WTC11 (cell line): Measurements from ENCODE around the gene HOXD13.

Experiments
- CREM ChIP-seq: sonication (generic); formaldehyde crosslinking; IDR thresholded peaks from 2 replicates; pipeline ENCODE4 v1.8.1; 2022; ENCODE audit warnings: mild to moderate bottlenecking, missing genetic modification reagents, moderate library complexity
- ETV6 ChIP-seq: sonication (generic); formaldehyde crosslinking; IDR thresholded peaks from 2 replicates; pipeline ENCODE4 v1.8.1; 2022; ENCODE audit warnings: mild to moderate bottlenecking, missing genetic modification reagents
- NR3C1 ChIP-seq: sonication (generic); formaldehyde crosslinking; conservative IDR thresholded peaks from 2 replicates; pipeline ENCODE4 v1.8.1; 2023; ENCODE audit warnings: low read depth, mild to moderate bottlenecking, missing genetic modification reagents
- OVOL2 ChIP-seq: fragments of 250-450 bp; sonication (Bioruptor Pico); IDR thresholded peaks from 2 replicates; pipeline ENCODE4 v1.9.0; 2021; ENCODE audit warnings: mild to moderate bottlenecking, borderline replicate concordance
- TCF7 ChIP-seq: sonication (generic); formaldehyde crosslinking; IDR thresholded peaks from 2 replicates; pipeline ENCODE4 v1.8.0; 2022; ENCODE audit warnings: mild to moderate bottlenecking, low read depth, missing genetic modification reagents, moderate library complexity
- ZNF138 ChIP-seq: sonication (generic); formaldehyde crosslinking; conservative IDR thresholded peaks from 2 replicates; pipeline ENCODE4 v1.8.1; 2022; ENCODE audit warnings: mild to moderate bottlenecking, moderate library complexity, missing genetic modification reagents
- ZNF396 ChIP-seq: fragments of 250-450 bp; sonication (Bioruptor Pico); IDR thresholded peaks from 2 replicates; pipeline ENCODE4 v1.8.0; 2021; ENCODE audit warnings: mild to moderate bottlenecking, moderate library complexity, borderline replicate concordance
- TF ChIP-seq, protein P1 (sequence below): fragments of 200-600 bp; IDR thresholded peaks from 2 replicates; pipeline ENCODE4 v1.8.0; 2022; ENCODE audit warnings: antibody characterized with exemption
- TF ChIP-seq, protein P2 (sequence below): sonication (generic); formaldehyde crosslinking; IDR thresholded peaks from 2 replicates; pipeline ENCODE4 v1.8.0; 2022; ENCODE audit warnings: mild to moderate bottlenecking, missing genetic modification reagents
- TF ChIP-seq, protein P3 (sequence below): sonication (generic); formaldehyde crosslinking; IDR thresholded peaks from 2 replicates; pipeline ENCODE4 v1.8.1; 2022; ENCODE audit warnings: mild to moderate bottlenecking, missing genetic modification reagents, moderate library complexity, borderline replicate concordance
- TF ChIP-seq, protein P4 (sequence below): sonication (generic); formaldehyde crosslinking; IDR thresholded peaks from 2 replicates; pipeline ENCODE4 v1.8.0; 2023; ENCODE audit warnings: missing genetic modification reagents, mild to moderate bottlenecking, borderline replicate concordance

DNA sequence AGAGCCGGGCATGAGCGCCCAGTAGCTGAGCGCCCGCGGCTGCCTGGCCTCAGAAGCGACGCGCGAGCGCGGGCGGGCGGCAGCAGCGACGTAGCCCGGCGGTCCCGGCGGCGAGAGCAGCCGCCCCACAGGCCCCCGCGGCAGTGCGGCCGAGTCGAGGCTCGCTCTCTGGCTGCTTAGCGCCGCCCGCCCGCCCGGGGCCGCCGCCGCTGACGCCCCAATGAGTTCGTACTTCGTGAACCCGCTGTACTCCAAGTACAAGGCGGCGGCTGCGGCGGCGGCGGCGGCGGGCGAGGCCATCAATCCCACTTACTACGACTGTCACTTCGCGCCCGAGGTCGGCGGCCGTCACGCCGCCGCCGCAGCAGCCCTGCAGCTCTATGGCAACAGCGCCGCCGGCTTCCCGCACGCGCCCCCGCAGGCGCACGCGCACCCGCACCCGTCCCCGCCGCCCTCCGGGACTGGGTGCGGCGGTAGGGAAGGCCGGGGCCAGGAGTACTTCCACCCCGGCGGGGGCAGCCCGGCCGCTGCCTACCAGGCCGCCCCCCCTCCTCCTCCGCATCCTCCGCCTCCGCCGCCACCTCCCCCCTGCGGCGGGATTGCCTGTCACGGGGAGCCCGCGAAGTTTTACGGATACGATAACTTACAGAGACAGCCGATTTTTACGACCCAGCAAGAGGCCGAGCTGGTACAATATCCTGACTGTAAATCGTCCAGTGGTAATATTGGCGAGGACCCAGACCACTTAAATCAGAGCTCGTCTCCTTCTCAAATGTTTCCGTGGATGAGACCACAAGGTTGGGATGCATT is 37.8 kb downstream of the HOXD13 start:
- TF ChIP-seq CREM (CRISPR knock-in tag) (no peak), ETV6 (CRISPR knock-in tag) (no peak), ZNF396 (CRISPR knock-in tag) (no peak), NR3C1 (no peak), OVOL2 (CRISPR knock-in tag) (no peak), ZNF138 (no peak), TCF7 (CRISPR knock-in tag) (no peak)
- TF ChIP-seq, protein P1, sequence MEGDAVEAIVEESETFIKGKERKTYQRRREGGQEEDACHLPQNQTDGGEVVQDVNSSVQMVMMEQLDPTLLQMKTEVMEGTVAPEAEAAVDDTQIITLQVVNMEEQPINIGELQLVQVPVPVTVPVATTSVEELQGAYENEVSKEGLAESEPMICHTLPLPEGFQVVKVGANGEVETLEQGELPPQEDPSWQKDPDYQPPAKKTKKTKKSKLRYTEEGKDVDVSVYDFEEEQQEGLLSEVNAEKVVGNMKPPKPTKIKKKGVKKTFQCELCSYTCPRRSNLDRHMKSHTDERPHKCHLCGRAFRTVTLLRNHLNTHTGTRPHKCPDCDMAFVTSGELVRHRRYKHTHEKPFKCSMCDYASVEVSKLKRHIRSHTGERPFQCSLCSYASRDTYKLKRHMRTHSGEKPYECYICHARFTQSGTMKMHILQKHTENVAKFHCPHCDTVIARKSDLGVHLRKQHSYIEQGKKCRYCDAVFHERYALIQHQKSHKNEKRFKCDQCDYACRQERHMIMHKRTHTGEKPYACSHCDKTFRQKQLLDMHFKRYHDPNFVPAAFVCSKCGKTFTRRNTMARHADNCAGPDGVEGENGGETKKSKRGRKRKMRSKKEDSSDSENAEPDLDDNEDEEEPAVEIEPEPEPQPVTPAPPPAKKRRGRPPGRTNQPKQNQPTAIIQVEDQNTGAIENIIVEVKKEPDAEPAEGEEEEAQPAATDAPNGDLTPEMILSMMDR = no peak
- TF ChIP-seq, protein P2, sequence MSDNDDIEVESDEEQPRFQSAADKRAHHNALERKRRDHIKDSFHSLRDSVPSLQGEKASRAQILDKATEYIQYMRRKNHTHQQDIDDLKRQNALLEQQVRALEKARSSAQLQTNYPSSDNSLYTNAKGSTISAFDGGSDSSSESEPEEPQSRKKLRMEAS (CRISPR knock-in tag) = no peak
- TF ChIP-seq, protein P3, sequence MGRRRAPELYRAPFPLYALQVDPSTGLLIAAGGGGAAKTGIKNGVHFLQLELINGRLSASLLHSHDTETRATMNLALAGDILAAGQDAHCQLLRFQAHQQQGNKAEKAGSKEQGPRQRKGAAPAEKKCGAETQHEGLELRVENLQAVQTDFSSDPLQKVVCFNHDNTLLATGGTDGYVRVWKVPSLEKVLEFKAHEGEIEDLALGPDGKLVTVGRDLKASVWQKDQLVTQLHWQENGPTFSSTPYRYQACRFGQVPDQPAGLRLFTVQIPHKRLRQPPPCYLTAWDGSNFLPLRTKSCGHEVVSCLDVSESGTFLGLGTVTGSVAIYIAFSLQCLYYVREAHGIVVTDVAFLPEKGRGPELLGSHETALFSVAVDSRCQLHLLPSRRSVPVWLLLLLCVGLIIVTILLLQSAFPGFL (CRISPR knock-in tag) = no peak
- TF ChIP-seq, protein P4, sequence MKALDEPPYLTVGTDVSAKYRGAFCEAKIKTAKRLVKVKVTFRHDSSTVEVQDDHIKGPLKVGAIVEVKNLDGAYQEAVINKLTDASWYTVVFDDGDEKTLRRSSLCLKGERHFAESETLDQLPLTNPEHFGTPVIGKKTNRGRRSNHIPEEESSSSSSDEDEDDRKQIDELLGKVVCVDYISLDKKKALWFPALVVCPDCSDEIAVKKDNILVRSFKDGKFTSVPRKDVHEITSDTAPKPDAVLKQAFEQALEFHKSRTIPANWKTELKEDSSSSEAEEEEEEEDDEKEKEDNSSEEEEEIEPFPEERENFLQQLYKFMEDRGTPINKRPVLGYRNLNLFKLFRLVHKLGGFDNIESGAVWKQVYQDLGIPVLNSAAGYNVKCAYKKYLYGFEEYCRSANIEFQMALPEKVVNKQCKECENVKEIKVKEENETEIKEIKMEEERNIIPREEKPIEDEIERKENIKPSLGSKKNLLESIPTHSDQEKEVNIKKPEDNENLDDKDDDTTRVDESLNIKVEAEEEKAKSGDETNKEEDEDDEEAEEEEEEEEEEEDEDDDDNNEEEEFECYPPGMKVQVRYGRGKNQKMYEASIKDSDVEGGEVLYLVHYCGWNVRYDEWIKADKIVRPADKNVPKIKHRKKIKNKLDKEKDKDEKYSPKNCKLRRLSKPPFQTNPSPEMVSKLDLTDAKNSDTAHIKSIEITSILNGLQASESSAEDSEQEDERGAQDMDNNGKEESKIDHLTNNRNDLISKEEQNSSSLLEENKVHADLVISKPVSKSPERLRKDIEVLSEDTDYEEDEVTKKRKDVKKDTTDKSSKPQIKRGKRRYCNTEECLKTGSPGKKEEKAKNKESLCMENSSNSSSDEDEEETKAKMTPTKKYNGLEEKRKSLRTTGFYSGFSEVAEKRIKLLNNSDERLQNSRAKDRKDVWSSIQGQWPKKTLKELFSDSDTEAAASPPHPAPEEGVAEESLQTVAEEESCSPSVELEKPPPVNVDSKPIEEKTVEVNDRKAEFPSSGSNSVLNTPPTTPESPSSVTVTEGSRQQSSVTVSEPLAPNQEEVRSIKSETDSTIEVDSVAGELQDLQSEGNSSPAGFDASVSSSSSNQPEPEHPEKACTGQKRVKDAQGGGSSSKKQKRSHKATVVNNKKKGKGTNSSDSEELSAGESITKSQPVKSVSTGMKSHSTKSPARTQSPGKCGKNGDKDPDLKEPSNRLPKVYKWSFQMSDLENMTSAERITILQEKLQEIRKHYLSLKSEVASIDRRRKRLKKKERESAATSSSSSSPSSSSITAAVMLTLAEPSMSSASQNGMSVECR (CRISPR knock-in tag) = no peak
